ENCODE results near the gene TCHP. TPM values are rescaled to one million over a fixed set of nuclear protein-coding genes. Genes with fewer than 3 reads are reported as not detected.

The TCHP gene
- polyA plus RNA-seq, 1 donor from 2014 or later: 12.8 TPM

DNA sequence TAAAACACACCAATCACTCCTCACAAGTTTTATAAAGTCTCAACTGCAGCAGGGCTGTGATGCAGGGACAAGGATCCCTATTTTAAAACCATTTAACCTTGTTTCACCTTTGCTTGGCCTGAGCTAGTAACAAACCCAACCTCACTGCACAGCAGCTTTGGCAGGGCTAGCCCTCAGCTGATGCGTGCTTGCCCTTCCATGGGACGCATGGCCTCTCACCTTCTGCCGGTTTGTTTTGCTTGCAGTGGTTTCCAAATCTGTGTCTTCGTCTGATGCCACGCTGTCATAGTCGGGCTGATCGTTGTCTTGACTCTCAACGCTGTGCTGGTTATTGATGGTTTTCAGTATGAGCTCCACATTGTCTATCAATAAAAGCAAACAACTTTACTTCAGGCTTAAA is 52.8 kb downstream of the TCHP start:
- H3K4me3 ChIP-seq (ENCODE audit: low read length): no peak overlapping the region
- no peaks in the 10 kb centered on the region for H3F3A ChIP-seq (ENCODE audit: insufficient read depth, low read length, poor library complexity, severe bottlenecking)
- no peaks in the 10 kb centered on the region for H4K20me1 ChIP-seq (ENCODE audit: insufficient read depth)
- TF ChIP-seq MXI1 (conservative IDR thresholded peaks at IDR 0.05; ENCODE audit: poor library complexity, severe bottlenecking) (no peak), EP300 (conservative IDR thresholded peaks at IDR 0.05; ENCODE audit: poor library complexity, severe bottlenecking) (no peak), TAF1 (IDR thresholded peaks at IDR 0.05; ENCODE audit: low read depth) (no peak), RAD21 (conservative IDR thresholded peaks at IDR 0.05) (no peak), POLR2AphosphoS5 (IDR thresholded peaks at IDR 0.05) (no peak), SMC3 (conservative IDR thresholded peaks at IDR 0.05; ENCODE audit: poor library complexity) (no peak), CTCF (IDR thresholded peaks at IDR 0.05; ENCODE audit: poor library complexity, severe bottlenecking) (no peak), EZH2 (IDR thresholded peaks at IDR 0.05; ENCODE audit: borderline replicate concordance, insufficient read depth, low read length, poor library complexity, severe bottlenecking) (no peak)
- TF ChIP-seq, protein P1, sequence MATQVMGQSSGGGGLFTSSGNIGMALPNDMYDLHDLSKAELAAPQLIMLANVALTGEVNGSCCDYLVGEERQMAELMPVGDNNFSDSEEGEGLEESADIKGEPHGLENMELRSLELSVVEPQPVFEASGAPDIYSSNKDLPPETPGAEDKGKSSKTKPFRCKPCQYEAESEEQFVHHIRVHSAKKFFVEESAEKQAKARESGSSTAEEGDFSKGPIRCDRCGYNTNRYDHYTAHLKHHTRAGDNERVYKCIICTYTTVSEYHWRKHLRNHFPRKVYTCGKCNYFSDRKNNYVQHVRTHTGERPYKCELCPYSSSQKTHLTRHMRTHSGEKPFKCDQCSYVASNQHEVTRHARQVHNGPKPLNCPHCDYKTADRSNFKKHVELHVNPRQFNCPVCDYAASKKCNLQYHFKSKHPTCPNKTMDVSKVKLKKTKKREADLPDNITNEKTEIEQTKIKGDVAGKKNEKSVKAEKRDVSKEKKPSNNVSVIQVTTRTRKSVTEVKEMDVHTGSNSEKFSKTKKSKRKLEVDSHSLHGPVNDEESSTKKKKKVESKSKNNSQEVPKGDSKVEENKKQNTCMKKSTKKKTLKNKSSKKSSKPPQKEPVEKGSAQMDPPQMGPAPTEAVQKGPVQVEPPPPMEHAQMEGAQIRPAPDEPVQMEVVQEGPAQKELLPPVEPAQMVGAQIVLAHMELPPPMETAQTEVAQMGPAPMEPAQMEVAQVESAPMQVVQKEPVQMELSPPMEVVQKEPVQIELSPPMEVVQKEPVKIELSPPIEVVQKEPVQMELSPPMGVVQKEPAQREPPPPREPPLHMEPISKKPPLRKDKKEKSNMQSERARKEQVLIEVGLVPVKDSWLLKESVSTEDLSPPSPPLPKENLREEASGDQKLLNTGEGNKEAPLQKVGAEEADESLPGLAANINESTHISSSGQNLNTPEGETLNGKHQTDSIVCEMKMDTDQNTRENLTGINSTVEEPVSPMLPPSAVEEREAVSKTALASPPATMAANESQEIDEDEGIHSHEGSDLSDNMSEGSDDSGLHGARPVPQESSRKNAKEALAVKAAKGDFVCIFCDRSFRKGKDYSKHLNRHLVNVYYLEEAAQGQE (IDR thresholded peaks at IDR 0.05; ENCODE audit: borderline replicate concordance): no peak
- H3K9ac ChIP-seq (ENCODE audit: low read length): no peak overlapping the region
- H3K27me3 ChIP-seq (ENCODE audit: insufficient read depth, low read depth, low read length): no peaks in the 10 kb centered on the region
- no peak overlapping the region for H3K27ac ChIP-seq (ENCODE audit: low read length)
- no peaks in the 10 kb centered on the region for H3K79me2 ChIP-seq (replicated peaks; ENCODE audit: insufficient read depth, low read length)
- no peaks in the 10 kb centered on the region for H3K9me2 ChIP-seq (ENCODE audit: insufficient read depth, low read length)
- no peaks in the 10 kb centered on the region for H3K9me3 ChIP-seq (ENCODE audit: low read length)
- no peak overlapping the region for H3K4me2 ChIP-seq (ENCODE audit: low read length)
- H2AFZ ChIP-seq (ENCODE audit: low read depth, low read length): no peak overlapping the region
- H3K36me3 ChIP-seq (ENCODE audit: insufficient read depth, low read length): peaks cover 7% of the 10 kb centered on the region

- peaks cover 4% of the 10 kb centered on the region for H3K36me3 ChIP-seq (ENCODE audit: insufficient read depth, low read length)
- H3K4me2 ChIP-seq (ENCODE audit: low read length): no peak overlapping the region
- TF ChIP-seq EP300 (conservative IDR thresholded peaks at IDR 0.05; ENCODE audit: poor library complexity, severe bottlenecking) (no peak), SMC3 (conservative IDR thresholded peaks at IDR 0.05; ENCODE audit: poor library complexity) (no peak), TAF1 (IDR thresholded peaks at IDR 0.05; ENCODE audit: low read depth) (no peak), MXI1 (conservative IDR thresholded peaks at IDR 0.05; ENCODE audit: poor library complexity, severe bottlenecking) (no peak), CTCF (IDR thresholded peaks at IDR 0.05; ENCODE audit: poor library complexity, severe bottlenecking) (no peak), EZH2 (IDR thresholded peaks at IDR 0.05; ENCODE audit: borderline replicate concordance, insufficient read depth, low read length, poor library complexity, severe bottlenecking) (no peak), RAD21 (conservative IDR thresholded peaks at IDR 0.05) (no peak), POLR2AphosphoS5 (IDR thresholded peaks at IDR 0.05) (no peak)
- TF ChIP-seq, protein P1 (IDR thresholded peaks at IDR 0.05; ENCODE audit: borderline replicate concordance): no peak
- H3K9me3 ChIP-seq (ENCODE audit: low read length): no peaks in the 10 kb centered on the region
- H3K27me3 ChIP-seq (ENCODE audit: insufficient read depth, low read depth, low read length): no peaks in the 10 kb centered on the region
- no peak overlapping the region for H3K4me3 ChIP-seq (ENCODE audit: low read length)
- no peak overlapping the region for H3K9ac ChIP-seq (ENCODE audit: low read length)
- no peaks in the 10 kb centered on the region for H3K9me2 ChIP-seq (ENCODE audit: insufficient read depth, low read length)
- H3K79me2 ChIP-seq (replicated peaks; ENCODE audit: insufficient read depth, low read length): no peaks in the 10 kb centered on the region
- no peak overlapping the region for H3K27ac ChIP-seq (ENCODE audit: low read length)
- H2AFZ ChIP-seq (ENCODE audit: low read depth, low read length): no peak overlapping the region
- H3F3A ChIP-seq (ENCODE audit: insufficient read depth, low read length, poor library complexity, severe bottlenecking): no peaks in the 10 kb centered on the region
- no peaks in the 10 kb centered on the region for H4K20me1 ChIP-seq (ENCODE audit: insufficient read depth)
These were observed 53.6 kb downstream of the TCHP start for GRCh38 chr12:109953656-109954055.
